ENCODE measurements around the gene RAB41.
"Not testable (repeated sequence)": the region's sequence is repeated elsewhere in the genome, so short reads cannot be mapped to it uniquely, and the experiment has no call there.

RAB41 gene

DNA sequence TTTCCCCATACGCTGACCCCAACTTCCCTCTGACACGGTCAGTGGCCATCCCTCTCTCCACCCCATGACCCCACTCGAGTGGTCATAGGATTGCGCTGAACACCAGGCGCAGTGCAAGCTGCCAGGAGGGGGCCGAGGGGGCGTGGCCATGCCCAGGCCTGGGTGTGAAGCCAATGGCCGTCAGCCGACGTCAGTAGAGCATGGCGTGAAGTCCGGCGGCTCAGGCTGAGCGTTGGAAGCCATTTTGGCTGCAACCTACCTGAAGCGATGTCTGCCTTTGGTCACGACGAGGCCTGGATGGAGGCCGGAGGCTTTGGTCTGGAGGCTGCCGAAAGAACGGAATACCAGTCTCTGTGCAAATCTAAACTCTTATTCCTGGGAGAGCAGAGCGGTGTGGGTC lies at the start of gene RAB41:
TSS of gene RAB41 (plus strand) at position 222 of the 400 bp plus-strand sequence. CDS start at position 268, 46 bp downstream.
- DNase-seq (ENCODE audit: low read depth) = no peak

- DNase-seq (ENCODE audit: low read depth) = no peak
Observed at GRCh38 chrX:70234355-70234754, 47.6 kb upstream of the RAB41 start, which contains the start of gene AWAT1. TSS of gene AWAT1 (plus strand) at chrX:70234655. CDS start at chrX:70234696, 41 bp downstream.

- DNase-seq (ENCODE audit: low read depth) = no peak
Observed at GRCh38 chrX:70240751-70241150, 41.2 kb upstream of the RAB41 start.

GRCh38 chrX:70241501-70241900 lies 40.5 kb upstream of the RAB41 start:
- no peak for DNase-seq (ENCODE audit: low read depth)

- DNase-seq (ENCODE audit: low read depth) = not testable (repeated sequence)
Observed at GRCh38 chrX:70243601-70244000, 38.4 kb upstream of the RAB41 start.

- DNase-seq (ENCODE audit: low read depth) = no peak
Observed at GRCh38 chrX:70244881-70245280, 37.1 kb upstream of the RAB41 start.

- DNase-seq (ENCODE audit: low read depth) = no peak
Observed at GRCh38 chrX:70247252-70247651, 34.7 kb upstream of the RAB41 start.

- no peak for DNase-seq (ENCODE audit: low read depth)
Observed at GRCh38 chrX:70252491-70252890, 29.5 kb upstream of the RAB41 start.

DNA sequence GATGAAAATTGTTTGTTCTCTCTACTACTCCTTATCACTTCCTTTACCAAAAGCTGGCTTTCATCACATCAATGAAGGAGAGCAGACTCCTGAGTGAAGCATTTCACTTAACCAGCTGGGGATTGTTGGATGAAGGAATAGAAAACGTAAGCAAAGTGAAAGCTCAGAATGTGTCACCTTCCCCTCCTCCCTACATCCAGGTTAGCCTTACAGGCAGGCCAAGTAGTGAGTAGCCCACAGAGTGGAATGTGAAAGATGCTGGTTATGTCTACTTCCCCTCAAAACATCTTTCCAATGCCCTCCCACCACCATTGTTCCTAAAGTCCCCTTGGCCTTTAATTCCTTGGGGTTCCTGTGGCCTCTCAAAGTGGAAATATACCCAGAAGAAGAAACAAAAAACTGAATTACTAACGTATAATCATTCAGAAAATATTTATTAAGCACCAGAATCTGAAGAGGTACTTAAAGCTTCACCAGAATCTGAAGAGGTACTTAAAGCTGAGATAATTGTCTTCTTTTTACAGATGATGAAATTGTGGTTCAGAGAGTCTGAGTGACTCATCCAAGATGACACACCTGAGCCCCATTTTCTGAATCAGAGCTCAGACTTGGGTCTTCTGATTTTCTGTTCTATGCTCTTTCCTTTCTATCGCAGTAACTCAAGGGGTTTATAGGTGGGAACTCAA lies 28.5 kb upstream of the RAB41 start:
- no peak for DNase-seq (ENCODE audit: low read depth)

DNA sequence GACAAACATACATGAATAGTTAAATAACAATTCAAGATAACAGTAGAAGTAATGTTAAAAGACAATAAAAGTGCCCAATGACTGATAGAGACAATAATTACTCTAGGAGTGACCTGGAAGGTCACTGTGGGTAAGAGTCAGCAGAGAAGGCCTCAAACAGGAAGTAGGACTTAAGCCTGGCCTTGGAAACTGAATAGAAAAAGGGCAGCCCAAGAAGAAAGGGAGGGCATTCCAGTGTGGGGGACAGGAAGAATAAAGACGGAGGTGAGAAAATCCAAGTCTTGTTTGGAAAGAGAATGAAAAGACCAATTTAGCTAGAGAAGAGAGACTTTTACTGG lies 27.9 kb upstream of the RAB41 start:
- DNase-seq (ENCODE audit: low read depth) = no peak

DNA sequence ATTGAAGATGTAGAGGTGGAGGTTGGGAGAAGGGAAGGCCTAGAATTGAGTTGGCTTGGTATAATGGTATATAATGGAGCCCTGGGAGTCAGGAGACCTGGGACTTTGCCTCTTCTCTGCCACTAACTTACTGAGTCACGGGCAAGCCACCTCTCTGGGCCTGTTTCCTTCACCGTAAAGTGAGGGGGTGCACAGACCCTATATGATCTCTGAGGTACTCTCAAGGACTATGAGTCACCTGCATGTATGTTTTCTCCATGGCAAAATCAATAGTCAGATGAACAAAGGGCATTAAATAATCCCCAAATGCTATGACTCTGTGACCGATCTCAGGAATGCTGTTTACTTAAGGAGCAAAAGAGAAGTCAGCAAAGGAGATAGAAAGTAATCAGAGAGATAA lies 27.1 kb upstream of the RAB41 start:
- no peak for DNase-seq (ENCODE audit: low read depth)

- no peak for DNase-seq (ENCODE audit: low read depth)
Observed at GRCh38 chrX:70255452-70255851, 26.5 kb upstream of the RAB41 start.

- no peak for DNase-seq (ENCODE audit: low read depth)
Observed at GRCh38 chrX:70257423-70258288, 24.3 kb upstream of the RAB41 start.

- DNase-seq (ENCODE audit: low read depth) = no peak
Observed at GRCh38 chrX:70260104-70260503, 21.9 kb upstream of the RAB41 start, which contains the start of gene P2RY4. TSS of gene P2RY4 (minus strand) at chrX:70260204. CDS start at chrX:70259624, 580 bp downstream.

GRCh38 chrX:70262952-70263567 lies 18.9 kb upstream of the RAB41 start:
- no peak for DNase-seq (ENCODE audit: low read depth)

- DNase-seq (ENCODE audit: low read depth) = no peak
Observed at GRCh38 chrX:70264784-70265183, 17.2 kb upstream of the RAB41 start.

- DNase-seq (ENCODE audit: low read depth) = no peak
Observed at GRCh38 chrX:70268034-70268433, 13.9 kb upstream of the RAB41 start, which contains the start of gene ARR3. TSS of gene ARR3 (plus strand) at chrX:70268334. CDS start at chrX:70269386, 1,052 bp downstream.

GRCh38 chrX:70274029-70274428 lies 7.9 kb upstream of the RAB41 start:
- not testable (repeated sequence) for DNase-seq (ENCODE audit: low read depth)

DNA sequence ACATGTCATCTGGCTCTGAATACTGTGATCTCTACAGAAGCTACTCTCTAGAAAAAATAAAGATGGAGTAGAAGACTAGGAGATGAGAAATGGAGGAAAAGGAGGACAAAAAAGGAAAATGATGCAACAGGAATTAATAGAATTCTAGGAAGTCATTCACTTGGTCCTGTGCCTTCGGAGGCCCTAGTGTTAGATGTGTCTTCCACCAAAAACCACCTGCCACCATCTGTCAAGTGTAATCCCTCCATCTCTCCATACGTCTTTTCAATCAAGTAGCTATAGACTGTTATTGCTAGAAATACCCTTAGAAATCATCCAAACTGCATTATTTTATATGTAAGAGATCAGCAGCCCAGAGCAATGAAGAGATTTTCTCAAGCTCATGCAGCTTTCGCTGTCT lies 2.9 kb upstream of the RAB41 start:
- no peak for DNase-seq (ENCODE audit: low read depth)

DNA sequence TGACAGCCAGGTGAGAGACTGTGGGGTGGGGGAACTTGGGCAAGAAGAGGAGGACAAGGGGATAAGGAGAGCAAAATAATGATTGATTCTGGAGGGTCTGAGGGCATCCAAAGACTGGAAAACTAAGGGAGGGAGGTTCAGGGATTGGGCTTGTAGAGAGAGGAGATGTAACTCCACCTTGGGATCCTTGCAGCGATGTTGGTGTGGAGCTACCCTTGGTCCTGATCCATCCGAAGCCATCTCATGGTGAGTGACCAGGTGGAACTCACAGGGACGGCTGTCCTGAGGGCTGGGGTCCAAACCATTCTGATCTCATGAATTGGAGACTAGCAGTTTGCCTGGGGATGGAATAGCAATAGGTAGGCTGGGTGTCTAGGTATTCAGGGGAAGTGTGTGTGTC lies 1.4 kb upstream of the RAB41 start:
- no peak for DNase-seq (ENCODE audit: low read depth)

GRCh38 chrX:70289168-70289792 lies 7.3 kb downstream of the RAB41 start:
- no peak for DNase-seq (ENCODE audit: low read depth)
